H1 (cell line): Measurements from ENCODE around the gene MID1. TPM values are rescaled to one million over a fixed set of nuclear protein-coding genes. Genes with fewer than 3 reads are reported as not detected.

Experiments
- CTCF ChIA-PET: fragments of 300-600 bp; sonication (Branson Sonifier 250); formaldehyde crosslinking; loops from one replicate; lab custom pipeline; 2021; ENCODE audit not compliant: partially characterized antibody; lab: Charles Lee
- POLR2A ChIA-PET: fragments of 300-600 bp; sonication (Branson Sonifier 250); formaldehyde crosslinking; loops from one replicate; lab custom pipeline; 2021; ENCODE audit warnings: inconsistent platforms; ENCODE audit not compliant: partially characterized antibody; lab: Charles Lee
- DNase-seq, 2 experiments: peaks; one replicate each; pipeline versions ENCODE4 v3.0.0 to v3.0.0-alpha.2; 2010 to 2022; ENCODE audit warnings: low spot score in 2 of 2, low read depth in 1 of 2, mixed read lengths in 1 of 2
- FAIRE-seq: peaks from 2 replicates; lab custom pipeline; 2011; peaks lifted over from hg19 to GRCh38; lab: Jason Lieb, UNC
- H2AFZ ChIP-seq: 2 replicates; pipeline ENCODE4 v1.8.1; 2012; ENCODE audit warnings: low read length, inconsistent platforms
- H2AK5ac ChIP-seq: 2 replicates; pipeline ENCODE4 v1.6.1; 2013; ENCODE audit warnings: low read depth, low read length
- H2BK120ac ChIP-seq: replicated peaks from 2 replicates; pipeline ENCODE3; 2013; ENCODE audit warnings: low read depth, low read length, inconsistent platforms
- H2BK12ac ChIP-seq: 2 replicates; pipeline ENCODE4 v1.6.1; 2013; ENCODE audit warnings: low read depth, low read length
- H2BK15ac ChIP-seq: 2 replicates; pipeline ENCODE4 v1.6.1; 2013; ENCODE audit warnings: low read length
- H2BK20ac ChIP-seq: 2 replicates; pipeline ENCODE4 v1.6.1; 2013; ENCODE audit warnings: low read length
- H2BK5ac ChIP-seq: 2 replicates; pipeline ENCODE4 v1.6.1; 2013; ENCODE audit warnings: low read depth, low read length
- H3K14ac ChIP-seq: 2 replicates; pipeline ENCODE4 v1.6.1; 2013; ENCODE audit warnings: inconsistent platforms; ENCODE audit not compliant: insufficient read length
- H3K18ac ChIP-seq: 2 replicates; pipeline ENCODE4 v1.6.1; 2013; ENCODE audit warnings: low read length; ENCODE audit errors: extremely low read depth
- H3K23ac ChIP-seq: 2 replicates; pipeline ENCODE4 v1.6.1; 2013; ENCODE audit warnings: inconsistent platforms; ENCODE audit not compliant: insufficient read length
- H3K23me2 ChIP-seq: 2 replicates; pipeline ENCODE4 v1.6.1; 2013; ENCODE audit warnings: low read depth, low read length
- H3K27ac ChIP-seq: 2 replicates; pipeline ENCODE4 v1.6.1; 2011; ENCODE audit warnings: low read depth, low read length, inconsistent platforms
- H3K27me3 ChIP-seq, 4 experiments: replicated peaks in 1 of 4; 1 replicate in 1 of 4; 2 replicates in 3 of 4; pipeline versions ENCODE4 v1.6.1 to v1.8.1; 2011 to 2013; ENCODE audit warnings: low read length in 3 of 4, mild to moderate bottlenecking in 3 of 4, inconsistent platforms in 2 of 4, mixed read lengths in 2 of 4, moderate library complexity in 1 of 4; ENCODE audit not compliant: control insufficient read depth in 3 of 4, insufficient read depth in 3 of 4; ENCODE audit errors: extremely low read depth in 1 of 4
- H3K36me3 ChIP-seq, 4 experiments: 2 replicates each; pipeline versions ENCODE4 v1.6.1 to v1.8.1; 2011 to 2013; ENCODE audit warnings: mild to moderate bottlenecking in 4 of 4, low read length in 3 of 4, moderate library complexity in 2 of 4, control low read depth in 1 of 4, inconsistent platforms in 1 of 4; ENCODE audit not compliant: insufficient read depth in 4 of 4, control insufficient read depth in 2 of 4
- H3K4ac ChIP-seq: replicated peaks from 2 replicates; pipeline ENCODE3; 2013; ENCODE audit warnings: low read length, low read depth, mixed read lengths, inconsistent platforms; ENCODE audit not compliant: insufficient read length
- H3K4me1 ChIP-seq, 4 experiments: replicated peaks in 1 of 4; 1 replicate in 1 of 4; 2 replicates in 3 of 4; pipeline versions ENCODE4 v1.6.1 to v1.8.1; 2011 to 2013; ENCODE audit warnings: low read length in 3 of 4, inconsistent platforms in 2 of 4, mixed read lengths in 1 of 4; ENCODE audit not compliant: insufficient read depth in 4 of 4, control insufficient read depth in 3 of 4
- H3K4me2 ChIP-seq, 2 experiments: 2 replicates each; pipeline versions ENCODE4 v1.6.1 to v1.8.1; 2011 to 2013; ENCODE audit warnings: low read depth in 2 of 2, low read length in 2 of 2, control low read depth in 1 of 2, inconsistent platforms in 1 of 2, mild to moderate bottlenecking in 1 of 2; ENCODE audit not compliant: insufficient read depth in 1 of 2
- H3K4me3 ChIP-seq, 4 experiments: fragments of 200-600, 300-600 bp in 1 of 4; sonication (generic), shearing (Covaris generic), sonication (Bioruptor Twin) in 1 of 4; 2 replicates each; pipeline versions ENCODE4 v1.5.1 to v1.8.1; 2011 to 2016; ENCODE audit warnings: low read length in 4 of 4, low read depth in 3 of 4, control low read depth in 2 of 4, inconsistent platforms in 2 of 4, mild to moderate bottlenecking in 2 of 4, mixed read lengths in 1 of 4, moderate library complexity in 1 of 4; ENCODE audit not compliant: insufficient read depth in 2 of 4; ENCODE audit errors: extremely low read depth in 1 of 4
- H3K56ac ChIP-seq: replicated peaks from 2 replicates; pipeline ENCODE3; 2013; ENCODE audit warnings: low read depth, mild to moderate bottlenecking, mixed read lengths, low read length, inconsistent platforms; ENCODE audit not compliant: insufficient read length
- H3K79me1 ChIP-seq: 2 replicates; pipeline ENCODE4 v1.6.1; 2013; ENCODE audit warnings: low read depth, low read length, control low read depth
- H3K79me2 ChIP-seq, 2 experiments: 2 replicates each; pipeline versions ENCODE4 v1.6.1 to v1.8.1; 2012 to 2013; ENCODE audit warnings: low read length in 2 of 2, mild to moderate bottlenecking in 2 of 2, inconsistent platforms in 1 of 2; ENCODE audit not compliant: insufficient read depth in 2 of 2, control insufficient read depth in 1 of 2
- H3K9ac ChIP-seq, 4 experiments: replicated peaks in 1 of 4; 1 replicate in 1 of 4; 2 replicates in 3 of 4; pipeline versions ENCODE4 v1.6.1 to v1.8.1; 2011 to 2013; ENCODE audit warnings: low read depth in 3 of 4, low read length in 3 of 4, control low read depth in 2 of 4, mild to moderate bottlenecking in 2 of 4, moderate library complexity in 2 of 4, inconsistent platforms in 1 of 4; ENCODE audit errors: extremely low read depth in 1 of 4
- H3K9me3 ChIP-seq, 2 experiments: 2 replicates each; pipeline versions ENCODE4 v1.6.1 to v1.8.1; 2012 to 2013; ENCODE audit warnings: mild to moderate bottlenecking in 2 of 2, moderate library complexity in 2 of 2, control low read depth in 1 of 2, inconsistent platforms in 1 of 2, low read depth in 1 of 2, low read length in 1 of 2, mixed read lengths in 1 of 2; ENCODE audit not compliant: insufficient read depth in 2 of 2
- H4K20me1 ChIP-seq, 2 experiments: replicated peaks in 1 of 2; 2 replicates each; pipeline versions ENCODE3 to v1.8.1; 2011 to 2013; ENCODE audit warnings: inconsistent platforms in 2 of 2, low read length in 2 of 2, mild to moderate bottlenecking in 1 of 2; ENCODE audit not compliant: insufficient read depth in 2 of 2, control insufficient read depth in 1 of 2
- H4K5ac ChIP-seq: 2 replicates; pipeline ENCODE4 v1.6.1; 2013; ENCODE audit warnings: low read length, low read depth, mixed read lengths, inconsistent platforms; ENCODE audit not compliant: insufficient read length
- H4K8ac ChIP-seq: 2 replicates; pipeline ENCODE4 v1.8.0; 2013; ENCODE audit warnings: mild to moderate bottlenecking, moderate library complexity, low read length, inconsistent platforms; ENCODE audit not compliant: insufficient read depth; ENCODE audit errors: extremely low read depth
- H4K91ac ChIP-seq: replicated peaks from 2 replicates; pipeline ENCODE3; 2013; ENCODE audit warnings: low read length, mixed read lengths, inconsistent platforms; ENCODE audit not compliant: insufficient read length
- BACH1 ChIP-seq: IDR thresholded peaks from 2 replicates; pipeline ENCODE4 v1.6.1; 2012; ENCODE audit warnings: low read length, improper control_type of control experiment
- CBX5 ChIP-seq: fragments of 300-800, 300-1000 bp; sonication (generic); IDR thresholded peaks from 2 replicates; pipeline ENCODE4 v1.7.1; 2016; ENCODE audit warnings: antibody characterized with exemption, low read length, low read depth
- CBX8 ChIP-seq: fragments of 300-800, 300-1000 bp; sonication (generic); IDR thresholded peaks from 2 replicates; pipeline ENCODE4 v1.7.1; 2016; ENCODE audit warnings: low read depth, low read length, borderline replicate concordance
- CTBP2 ChIP-seq: IDR thresholded peaks from 2 replicates; pipeline ENCODE4 v1.7.0; 2011; ENCODE audit warnings: borderline replicate concordance, mild to moderate bottlenecking, moderate library complexity, mixed read lengths, low read length; ENCODE audit not compliant: insufficient read depth, insufficient read length
- GABPA ChIP-seq: IDR thresholded peaks from 2 replicates; pipeline ENCODE4 v1.6.1; 2011; ENCODE audit warnings: mild to moderate bottlenecking, low read length, moderate library complexity, borderline replicate concordance; ENCODE audit not compliant: insufficient read depth
- JUND ChIP-seq: IDR thresholded peaks from 2 replicates; pipeline ENCODE4 v1.6.1; 2011; ENCODE audit warnings: mild to moderate bottlenecking, improper control_type of control experiment, low read length
- MAX ChIP-seq: IDR thresholded peaks from 2 replicates; pipeline ENCODE4 v1.6.1; 2012; ENCODE audit warnings: inconsistent platforms
- RBBP5 ChIP-seq: IDR thresholded peaks from 2 replicates; pipeline ENCODE4 v1.7.1; 2012; ENCODE audit warnings: low read depth, mild to moderate bottlenecking, inconsistent platforms, low read length, moderate library complexity, borderline replicate concordance
- RXRA ChIP-seq: IDR thresholded peaks from 2 replicates; pipeline ENCODE4 v1.6.1; 2011; ENCODE audit warnings: low read depth, mild to moderate bottlenecking, low read length, moderate library complexity; ENCODE audit not compliant: insufficient read depth
- SP1 ChIP-seq: IDR thresholded peaks from 2 replicates; pipeline ENCODE4 v1.6.1; 2011; ENCODE audit warnings: low read depth, low read length
- SP2 ChIP-seq: IDR thresholded peaks from 2 replicates; pipeline ENCODE4 v1.6.1; 2012; ENCODE audit warnings: mild to moderate bottlenecking, low read length, inconsistent platforms
- TBP ChIP-seq: IDR thresholded peaks from 2 replicates; pipeline ENCODE4 v1.6.1; 2011; ENCODE audit warnings: low read depth, low read length, improper control_type of control experiment
- TEAD4 ChIP-seq: IDR thresholded peaks from 2 replicates; pipeline ENCODE4 v1.6.1; 2012; ENCODE audit warnings: low read depth, low read length, inconsistent platforms, mixed read lengths
- ZNF274 ChIP-seq: IDR thresholded peaks from 2 replicates; pipeline ENCODE4 v1.7.0; 2012; ENCODE audit warnings: low read length, borderline replicate concordance; ENCODE audit errors: extremely low read depth
- WGBS, 2 experiments: shearing (Covaris generic) in 1 of 2; methylation state at CpG; one replicate each; pipeline versions ENCODE4 v1.1.6 to v1.1.7; 2013 to 2015; ENCODE audit warnings: low lambda C conversion rate in 2 of 2, mixed read lengths in 2 of 2, inconsistent platforms in 1 of 2, low coverage in 1 of 2, missing lambda C conversion rate in 1 of 2; ENCODE audit not compliant: insufficient replicate concordance in 2 of 2, insufficient coverage in 1 of 2, insufficient read length in 1 of 2; ENCODE audit errors: extremely low coverage in 1 of 2, missing lambda C conversion rate in 1 of 2; 5-methylcytosine and 5-hydroxymethylcytosine counted together
- polyA plus RNA-seq, 7 experiments: library from polyadenylated mRNA; depleted of rRNA in 3 of 7; stranded (reverse) in 5 of 7; unstranded in 2 of 7; fragments of >200 nt in 5 of 7; fragments of 200-250 nt in 2 of 7; gene quantifications; 1 replicate in 5 of 7; 2 replicates in 1 of 7; 4 replicates in 1 of 7; pipeline versions ENCODE4 v1.2.1 to v1.2.3, GENCODE V29; 2011 to 2013; ENCODE audit warnings: missing spikeins in 2 of 7, mixed read lengths in 2 of 7
- total RNA-seq: library from RNA; stranded (reverse); fragmentation: NEBNext Ultra II Directional; extraction: Animal tissue kit (Norgen Biotek cat#: 25700); gene quantifications from 2 replicates; pipeline ENCODE4 v1.2.1, GENCODE V29; 2021

The MID1 gene
- total and polyA plus RNA-seq, 2 of the 8 experiments (the other 6 are each of a cell fraction or from before 2014, with no cell fraction given): 12.9 to 54.3 TPM

- Histone ChIP-seq H3K27ac (no peak overlapping the region), H3K56ac (no peak overlapping the region), H2AK5ac (no peak overlapping the region), H4K5ac (no peak overlapping the region), H4K20me1 (no peaks in the 10 kb centered on the region), H3K9ac (no peak overlapping the region), H2AFZ (no peak overlapping the region), H2BK12ac (no peak overlapping the region), H3K14ac (no peak overlapping the region), H3K79me2 (no peaks in the 10 kb centered on the region), H3K4me3 (no peak overlapping the region), H3K4me1 (peaks cover 0 to 5% (median 0%) of the 10 kb centered on the region in 4 experiments; a peak in 1 of 7 replicates), H3K36me3 (no peaks in the 10 kb centered on the region), H3K4me2 (no peak overlapping the region), H2BK15ac (no peak overlapping the region), H3K9me3 (no peaks in the 10 kb centered on the region), H4K8ac (no peak overlapping the region), H3K27me3 (no peaks in the 10 kb centered on the region), H3K23me2 (no peaks in the 10 kb centered on the region), H2BK20ac (no peak overlapping the region), H2BK120ac (no peak overlapping the region), H3K4ac (no peak overlapping the region), H3K23ac (no peak overlapping the region), H4K91ac (no peak overlapping the region), H3K18ac (no peak overlapping the region; the same call in 1 of the 2 replicates), H2BK5ac (no peak overlapping the region), H3K79me1 (no peaks in the 10 kb centered on the region)
- TF ChIP-seq RXRA (no peak), TBP (no peak), SP2 (no peak), SP1 (no peak), TEAD4 (no peak), MAX (no peak), CBX5 (no peak), CBX8 (no peak), JUND (no peak), GABPA (no peak), CTBP2 (no peak), BACH1 (no peak), ZNF274 (no peak), RBBP5 (no peak)
- 100% methylated on average over 3 of the region's 3 CpGs; no CpG with 5 or more reads in 1 of the 2 experiments for WGBS, 2 experiments
- CTCF ChIA-PET: no interaction called here
- no peak for FAIRE-seq
- no peak for DNase-seq
- POLR2A ChIA-PET: no interaction called here
These were observed 223.0 kb downstream of the MID1 start for GRCh38 chrX:10397349-10397748.
